ENCODE results near the gene EPSTI1.

The EPSTI1 gene

DNA sequence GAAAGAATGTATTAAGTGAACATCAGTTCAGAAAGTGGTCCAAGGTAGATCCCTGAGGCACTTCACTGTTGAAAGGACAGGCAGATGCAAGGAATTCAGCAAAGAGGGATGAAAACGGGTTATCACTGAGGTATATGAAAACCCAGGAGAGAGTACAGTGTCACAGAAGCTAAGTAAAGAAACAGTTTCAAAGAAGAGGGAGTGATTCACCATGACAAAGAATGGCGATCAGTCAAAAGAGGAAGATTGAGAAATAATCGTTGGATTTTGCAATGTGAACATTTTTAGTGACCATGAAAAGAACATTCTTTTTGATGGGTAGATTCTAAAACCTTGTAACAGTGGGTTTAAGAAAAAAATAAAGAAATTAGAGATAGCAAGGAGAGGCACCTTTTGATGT lies 99.3 kb downstream of the EPSTI1 start:
- Histone ChIP-seq H3K27ac (no peak overlapping the region), H3K79me2 (no peaks in the 10 kb centered on the region), H3K9ac (no peak overlapping the region), H3K36me3 (ENCODE audit: control insufficient read depth, insufficient read depth, low read length) (no peaks in the 10 kb centered on the region), H3K4me1 (no peaks in the 10 kb centered on the region), H3K4me2 (ENCODE audit: low read length) (no peak overlapping the region), H3K4me3 (ENCODE audit: low read depth, low read length) (no peak overlapping the region), H2AFZ (no peak overlapping the region), H3K9me3 (ENCODE audit: control insufficient read depth, low read length) (no peaks in the 10 kb centered on the region), H3K27me3 (ENCODE audit: control insufficient read depth, insufficient read depth, low read length) (no peaks in the 10 kb centered on the region)
- TF ChIP-seq CTCF (IDR thresholded peaks at IDR 0.05), result no peak

- Histone ChIP-seq H3K9ac (no peak overlapping the region), H3K79me2 (no peaks in the 10 kb centered on the region)
Observed at GRCh38 chr13:42891591-42891990, 100.5 kb downstream of the EPSTI1 start.

DNA sequence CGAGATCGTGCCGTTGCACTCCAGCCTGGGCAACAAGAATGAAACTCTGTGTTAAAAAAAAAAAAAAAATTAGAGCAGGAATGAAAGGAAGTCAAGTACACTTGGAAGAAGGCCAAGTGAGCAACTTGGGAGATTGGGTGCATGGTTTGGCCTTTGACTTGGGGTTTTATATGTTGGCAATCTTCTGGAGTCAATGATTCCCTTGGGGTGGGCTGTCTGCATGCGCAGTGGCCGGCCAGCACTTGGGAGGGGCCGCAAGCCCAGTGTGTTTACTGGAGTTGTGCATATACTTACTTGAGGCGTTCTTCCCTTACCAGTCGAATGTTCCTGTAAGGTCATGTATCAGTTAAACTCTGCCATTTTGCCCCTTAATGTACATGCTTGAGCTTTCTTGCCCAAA lies 106.7 kb downstream of the EPSTI1 start:
- Histone ChIP-seq H3K4me1 (no peaks in the 10 kb centered on the region), H2AFZ (no peak overlapping the region), H3K9me3 (ENCODE audit: control insufficient read depth, low read length) (no peaks in the 10 kb centered on the region), H3K4me2 (ENCODE audit: low read length) (no peak overlapping the region), H3K9ac (no peak overlapping the region), H3K27me3 (ENCODE audit: control insufficient read depth, insufficient read depth, low read length) (no peaks in the 10 kb centered on the region), H3K79me2 (no peaks in the 10 kb centered on the region), H3K4me3 (ENCODE audit: low read depth, low read length) (no peak overlapping the region), H3K36me3 (ENCODE audit: control insufficient read depth, insufficient read depth, low read length) (no peaks in the 10 kb centered on the region), H3K27ac (no peak overlapping the region)
- TF ChIP-seq CTCF (IDR thresholded peaks at IDR 0.05), result no peak

More at GRCh38 chr13:42891591-42891990, 100.5 kb downstream of the EPSTI1 start:
- no peaks in the 10 kb centered on the region for H3K4me1 ChIP-seq
- H2AFZ ChIP-seq, result no peak overlapping the region
- no peaks in the 10 kb centered on the region for H3K36me3 ChIP-seq (ENCODE audit: control insufficient read depth, insufficient read depth, low read length)
- H3K4me2 ChIP-seq (ENCODE audit: low read length), result no peak overlapping the region
- no peak for TF ChIP-seq CTCF (IDR thresholded peaks at IDR 0.05)
- no peaks in the 10 kb centered on the region for H3K9me3 ChIP-seq (ENCODE audit: control insufficient read depth, low read length)
- H3K4me3 ChIP-seq (ENCODE audit: low read depth, low read length), result no peak overlapping the region
- no peaks in the 10 kb centered on the region for H3K27me3 ChIP-seq (ENCODE audit: control insufficient read depth, insufficient read depth, low read length)
- no peak overlapping the region for H3K27ac ChIP-seq

GRCh38 chr13:42883771-42884467 lies 108.1 kb downstream of the EPSTI1 start:
- Histone ChIP-seq H3K9ac (no peak overlapping the region), H3K4me2 (ENCODE audit: low read length) (no peak overlapping the region)
- TF ChIP-seq CTCF (IDR thresholded peaks at IDR 0.05), result no peak

DNA sequence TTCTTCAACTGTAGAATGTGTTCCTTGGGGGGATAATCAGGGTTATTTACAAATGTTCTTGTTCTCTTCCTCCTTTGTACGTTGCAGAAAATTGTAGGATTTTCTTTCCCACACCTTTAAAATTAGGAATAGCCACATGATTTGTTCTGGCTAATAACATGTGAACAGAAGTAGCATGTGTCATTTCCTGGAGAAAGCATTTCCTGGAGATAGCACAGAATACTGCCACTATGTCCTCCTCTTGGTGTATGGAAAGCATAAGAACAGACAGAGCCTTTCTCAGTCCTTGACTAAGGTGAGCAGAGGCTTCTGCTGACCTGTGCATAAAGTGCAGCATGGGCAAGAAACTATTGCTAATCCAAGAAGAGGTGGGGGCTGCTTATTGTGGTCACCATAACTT lies 108.9 kb downstream of the EPSTI1 start:
- TF ChIP-seq CTCF (IDR thresholded peaks at IDR 0.05), result no peak
- Histone ChIP-seq H3K9ac (no peak overlapping the region), H2AFZ (no peak overlapping the region), H3K79me2 (no peaks in the 10 kb centered on the region), H3K27ac (no peak overlapping the region), H3K4me1 (no peaks in the 10 kb centered on the region), H3K4me2 (ENCODE audit: low read length) (no peak overlapping the region), H3K36me3 (ENCODE audit: control insufficient read depth, insufficient read depth, low read length) (no peaks in the 10 kb centered on the region), H3K4me3 (ENCODE audit: low read depth, low read length) (no peak overlapping the region), H3K9me3 (ENCODE audit: control insufficient read depth, low read length) (no peaks in the 10 kb centered on the region), H3K27me3 (ENCODE audit: control insufficient read depth, insufficient read depth, low read length) (no peaks in the 10 kb centered on the region)

More at GRCh38 chr13:42883771-42884467, 108.1 kb downstream of the EPSTI1 start:
- Histone ChIP-seq H3K79me2 (no peaks in the 10 kb centered on the region), H3K4me1 (no peaks in the 10 kb centered on the region), H3K4me3 (ENCODE audit: low read depth, low read length) (no peak overlapping the region), H3K9me3 (ENCODE audit: control insufficient read depth, low read length) (no peaks in the 10 kb centered on the region), H3K27ac (no peak overlapping the region), H3K27me3 (ENCODE audit: control insufficient read depth, insufficient read depth, low read length) (no peaks in the 10 kb centered on the region), H3K36me3 (ENCODE audit: control insufficient read depth, insufficient read depth, low read length) (no peaks in the 10 kb centered on the region), H2AFZ (no peak overlapping the region)

All from parathyroid adenoma (tissue), 2 donors.